RWPE1 (cell line): ENCODE results near the gene CNR1.
"Not testable (repeated sequence)": the region's sequence is repeated elsewhere in the genome, so short reads cannot be mapped to it uniquely, and the experiment has no call there.

Source experiments
- CTCF ChIA-PET: fragments of 350-600 bp; sonication (Branson Sonifier 250); formaldehyde crosslinking; extraction: SDS; loops from one replicate; lab custom pipeline; 2021; lab: Yijun Ruan, JAX
- POLR2A ChIA-PET: fragments of 400-600 bp; formaldehyde crosslinking; extraction: SDS; loops from one replicate; lab custom pipeline; 2020; ENCODE audit warnings: antibody characterized with exemption; ENCODE audit not compliant: low non-redundant PET; lab: Yijun Ruan, JAX
- DNase-seq: peaks from one replicate; pipeline ENCODE4 v3.0.0; 2012; ENCODE audit warnings: low spot score
- H3K27ac ChIP-seq: fragments of 450-650 bp; 2 replicates; pipeline ENCODE4 v1.5.1; 2017
- CTCF ChIP-seq: fragments of 450-650 bp; conservative IDR thresholded peaks from 2 replicates; pipeline ENCODE4 v1.5.1; 2017; ENCODE audit warnings: low read depth, mild to moderate bottlenecking

CNR1 gene

DNA sequence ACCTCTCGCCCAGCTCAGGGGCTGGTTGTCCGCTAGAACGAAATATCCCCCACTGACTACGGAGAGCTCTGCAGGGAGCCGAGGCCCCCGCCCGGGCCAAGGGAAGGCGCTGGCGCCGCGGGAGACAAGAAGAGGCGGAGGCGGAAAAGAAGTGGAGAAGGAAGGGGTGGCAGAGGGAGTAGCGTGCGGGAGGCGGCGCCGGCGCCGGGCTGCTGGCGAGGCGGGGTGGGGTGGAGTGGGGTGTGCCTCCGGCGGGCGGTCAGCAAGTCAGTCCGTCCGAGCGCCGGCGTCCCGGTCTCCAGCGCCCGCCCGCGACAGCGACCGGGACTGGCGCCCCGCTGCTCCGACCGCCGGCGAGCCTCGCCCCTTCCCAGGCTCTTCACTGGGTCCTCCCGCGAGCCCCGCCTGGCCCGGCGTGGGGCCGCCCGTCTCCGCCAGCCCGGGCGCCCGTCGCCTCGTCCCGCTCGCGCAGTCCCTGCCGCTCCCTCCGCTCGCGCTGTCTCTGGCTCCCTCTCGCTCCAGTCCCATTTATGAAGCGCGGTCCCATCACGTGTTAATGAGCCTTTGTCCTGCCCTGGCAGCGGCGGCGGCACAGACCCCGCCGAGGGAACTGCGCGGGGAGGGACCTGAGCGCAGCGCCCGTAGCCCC is at the start of gene CNR1:
Gene CNR1, minus strand, starts transcription at position 504 of the 649 bp plus-strand sequence. CDS start 21,073 bp downstream, outside the sequence.
- no peak within 1 kb of the TSS for H3K27ac ChIP-seq
- peak; percentile 23; the same call in 1 of the 2 replicates for TF ChIP-seq CTCF
- ChIA-PET CTCF (no interaction called here), POLR2A (no interaction called here)
- DNase-seq = peak; percentile 16

DNA sequence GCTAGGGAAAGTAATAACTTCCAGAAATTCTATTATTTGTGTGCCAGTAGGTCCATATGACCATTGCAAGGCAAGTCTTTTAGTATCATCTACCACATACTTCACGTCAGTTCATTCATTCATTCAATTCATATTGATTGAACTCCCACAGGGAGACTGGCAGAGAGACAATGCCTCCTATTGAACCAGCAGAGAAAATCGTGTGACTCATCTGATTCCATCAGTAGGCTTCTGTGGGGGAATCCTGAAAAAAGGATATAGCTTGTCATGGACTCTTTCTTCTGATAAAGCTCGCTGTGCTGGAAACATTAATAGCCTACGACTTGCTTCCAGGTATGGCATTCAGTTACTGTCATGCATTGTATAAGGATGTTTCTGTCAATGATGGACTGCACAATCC is 45.3 kb upstream of the CNR1 start:
- TF ChIP-seq CTCF = no peak
- no peak for DNase-seq
- ChIA-PET POLR2A (no interaction called here), CTCF (no interaction called here)
- no peak overlapping the region for H3K27ac ChIP-seq

GRCh38 chr6:88209301-88209700 is 43.2 kb upstream of the CNR1 start:
- CTCF ChIA-PET = no interaction called here
- no peak for DNase-seq
- H3K27ac ChIP-seq = no peak overlapping the region
- TF ChIP-seq CTCF = no peak
- POLR2A ChIA-PET = no interaction called here

- DNase-seq = no peak
- no peak overlapping the region for H3K27ac ChIP-seq
- ChIA-PET POLR2A (no interaction called here), CTCF (no interaction called here)
- no peak for TF ChIP-seq CTCF
These were observed 42.6 kb upstream of the CNR1 start for GRCh38 chr6:88208726-88209125.

DNA sequence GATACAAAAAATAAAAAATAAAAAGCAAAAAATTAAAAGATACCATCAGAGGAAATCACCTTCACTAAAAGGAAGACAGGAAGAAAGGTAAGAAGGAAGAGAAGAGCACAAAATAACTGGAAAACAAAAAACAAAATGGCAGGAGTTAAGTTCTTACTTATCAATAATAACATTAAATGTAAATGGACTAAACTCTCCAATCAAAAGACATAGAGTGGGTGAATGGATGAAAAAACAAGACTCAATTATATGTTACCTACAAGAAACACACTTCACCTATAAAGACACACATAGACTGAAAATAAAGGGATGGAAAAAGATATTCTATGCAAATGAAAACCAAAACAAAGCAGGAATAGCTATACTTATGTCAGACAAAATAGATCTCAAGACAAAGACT is 35.6 kb upstream of the CNR1 start:
- DNase-seq, H3K27ac ChIP-seq, CTCF ChIA-PET, POLR2A ChIA-PET: not testable (repeated sequence)

- H3K27ac ChIP-seq = no peak overlapping the region
- POLR2A ChIA-PET = no interaction called here
These were observed 18.8 kb upstream of the CNR1 start for GRCh38 chr6:88184921-88185320.

More at GRCh38 chr6:88184921-88185320, 18.8 kb upstream of the CNR1 start:
- CTCF ChIA-PET = no interaction called here
- no peak for TF ChIP-seq CTCF
- DNase-seq = no peak
